IMR-90 (cell line): ENCODE results near the gene DNAH8. TPM values are rescaled to one million over a fixed set of nuclear protein-coding genes. Genes with fewer than 3 reads are reported as not detected.

Experiments used
- ATAC-seq: fragments of 200-7000 bp; cut with Tn5 transposase; 2 replicates; pipeline ENCODE4 v1.9.1; 2020; ENCODE audit warnings: low read depth, mild to moderate bottlenecking, moderate library complexity
- BruUV-seq: library from RNA; stranded (reverse); fragments of 400-500 nt; replicated peaks from 2 replicates; lab custom pipeline; 2021; lab: Mats Ljungman, UMichigan
- CTCF ChIA-PET: fragments of 300-600 bp; formaldehyde crosslinking; extraction: SDS; loops from one replicate; lab custom pipeline; 2021; ENCODE audit warnings: antibody characterized with exemption; lab: Yijun Ruan, JAX
- POLR2A ChIA-PET: fragments of 300-600 bp; sonication (Branson Sonifier 250); formaldehyde crosslinking; loops from one replicate; lab custom pipeline; 2022; ENCODE audit warnings: antibody characterized with exemption; ENCODE audit not compliant: unreplicated experiment; lab: Charles Lee
- DNase-seq: peaks from one replicate; pipeline ENCODE4 v3.0.0; 2013
- H2AFZ ChIP-seq: replicated peaks from 2 replicates; pipeline ENCODE3; 2013; ENCODE audit warnings: low read length, mild to moderate bottlenecking; ENCODE audit not compliant: poor library complexity
- H2AK5ac ChIP-seq: 2 replicates; pipeline ENCODE4 v1.6.1; 2013; ENCODE audit warnings: low read depth, low read length, inconsistent platforms
- H2AK9ac ChIP-seq: replicated peaks from 2 replicates; pipeline ENCODE3; 2013; ENCODE audit warnings: mild to moderate bottlenecking, low read depth, low read length, moderate library complexity; ENCODE audit not compliant: poor library complexity
- H2BK120ac ChIP-seq: 2 replicates; pipeline ENCODE4 v1.6.1; 2013; ENCODE audit warnings: low read depth, low read length, inconsistent platforms
- H2BK15ac ChIP-seq: 3 replicates; pipeline ENCODE4 v1.6.1; 2013; ENCODE audit warnings: low read depth, low read length, inconsistent platforms
- H2BK20ac ChIP-seq: 2 replicates; pipeline ENCODE4 v1.6.1; 2013; ENCODE audit warnings: low read depth, mild to moderate bottlenecking, inconsistent platforms, low read length, moderate library complexity
- H2BK5ac ChIP-seq: 2 replicates; pipeline ENCODE4 v1.6.1; 2013; ENCODE audit warnings: mild to moderate bottlenecking, low read depth, low read length, inconsistent platforms; ENCODE audit not compliant: poor library complexity, severe bottlenecking
- H3K14ac ChIP-seq: replicated peaks from 2 replicates; pipeline ENCODE4 v1.6.1; 2013; ENCODE audit warnings: low read depth, low read length, inconsistent platforms
- H3K18ac ChIP-seq: 2 replicates; pipeline ENCODE4 v1.6.1; 2013; ENCODE audit warnings: low read depth, low read length, control low read depth
- H3K23ac ChIP-seq: 2 replicates; pipeline ENCODE4 v1.6.1; 2013; ENCODE audit warnings: low read depth, low read length, inconsistent platforms
- H3K27ac ChIP-seq: 2 replicates; pipeline ENCODE4 v1.5.1; 2013; ENCODE audit warnings: mild to moderate bottlenecking, control low read depth, low read length; ENCODE audit not compliant: insufficient read depth
- H3K27me3 ChIP-seq: 2 replicates; pipeline ENCODE4 v1.6.1; 2013; ENCODE audit warnings: low read length; ENCODE audit not compliant: control insufficient read depth, insufficient read depth
- H3K36me3 ChIP-seq: 2 replicates; pipeline ENCODE4 v1.6.1; 2013; ENCODE audit warnings: low read length, mixed read lengths; ENCODE audit not compliant: control insufficient read depth, insufficient read depth
- H3K4ac ChIP-seq: 2 replicates; pipeline ENCODE4 v1.6.1; 2013; ENCODE audit warnings: low read depth, low read length, inconsistent platforms
- H3K4me1 ChIP-seq: 2 replicates; pipeline ENCODE4 v1.6.1; 2013; ENCODE audit warnings: low read length, mixed read lengths; ENCODE audit not compliant: control insufficient read depth, insufficient read depth
- H3K4me2 ChIP-seq: 2 replicates; pipeline ENCODE4 v1.6.1; 2013; ENCODE audit warnings: low read depth, mild to moderate bottlenecking, control low read depth, low read length, moderate library complexity
- H3K4me3 ChIP-seq: 2 replicates; pipeline ENCODE4 v1.5.1; 2013; ENCODE audit warnings: low read depth, mild to moderate bottlenecking, control low read depth, low read length, moderate library complexity; ENCODE audit not compliant: insufficient read depth
- H3K56ac ChIP-seq: 2 replicates; pipeline ENCODE4 v1.6.1; 2013; ENCODE audit warnings: low read length, inconsistent platforms; ENCODE audit not compliant: insufficient read depth; ENCODE audit errors: extremely low read depth
- H3K79me1 ChIP-seq, 2 experiments: 2 replicates each; pipeline ENCODE4 v1.6.1; 2013; ENCODE audit warnings: low read length in 2 of 2, inconsistent platforms in 1 of 2, low read depth in 1 of 2
- H3K9ac ChIP-seq: 2 replicates; pipeline ENCODE4 v1.6.1; 2013; ENCODE audit warnings: low read depth, low read length, control low read depth
- H3K9me1 ChIP-seq: 2 replicates; pipeline ENCODE4 v1.6.1; 2013; ENCODE audit warnings: low read length, inconsistent platforms; ENCODE audit not compliant: insufficient read depth
- H3K9me3 ChIP-seq: 2 replicates; pipeline ENCODE4 v1.6.1; 2013; ENCODE audit warnings: low read length; ENCODE audit not compliant: control insufficient read depth, insufficient read depth
- H4K20me1 ChIP-seq: 2 replicates; pipeline ENCODE4 v1.6.1; 2013; ENCODE audit warnings: low read length, inconsistent platforms; ENCODE audit not compliant: insufficient read depth
- H4K5ac ChIP-seq: 2 replicates; pipeline ENCODE4 v1.6.1; 2013; ENCODE audit warnings: mild to moderate bottlenecking, low read depth, low read length, control low read depth
- H4K8ac ChIP-seq, 2 experiments: 2 replicates each; pipeline ENCODE4 v1.6.1; 2013; ENCODE audit warnings: low read depth in 2 of 2, low read length in 2 of 2, control low read depth in 1 of 2, inconsistent platforms in 1 of 2
- H4K91ac ChIP-seq: 2 replicates; pipeline ENCODE4 v1.6.1; 2013; ENCODE audit warnings: low read depth, low read length, inconsistent platforms; ENCODE audit not compliant: insufficient read depth
- BHLHE40 ChIP-seq: fragments of 150-350 bp; IDR thresholded peaks from 2 replicates; pipeline ENCODE4 v1.6.1; 2016; ENCODE audit warnings: mild to moderate bottlenecking, low read depth, low read length
- CEBPB ChIP-seq: IDR thresholded peaks from 2 replicates; pipeline ENCODE4 v1.6.1; 2012; ENCODE audit warnings: low read depth, low read length, improper control_type of control experiment
- CHD1 ChIP-seq: IDR thresholded peaks from 2 replicates; pipeline ENCODE4 v1.6.1; 2012; ENCODE audit warnings: low read depth, low read length, improper control_type of control experiment
- CTCF ChIP-seq: conservative IDR thresholded peaks from 2 replicates; pipeline ENCODE4 v1.5.1; 2012; ENCODE audit warnings: mild to moderate bottlenecking, low read depth, low read length, improper control_type of control experiment
- ELK1 ChIP-seq: fragments of 150-350 bp; IDR thresholded peaks from 2 replicates; pipeline ENCODE4 v1.6.1; 2016; ENCODE audit warnings: low read depth, mild to moderate bottlenecking, low read length, moderate library complexity, borderline replicate concordance
- FOS ChIP-seq: fragments of 150-350 bp; IDR thresholded peaks from 2 replicates; pipeline ENCODE4 v1.6.1; 2016; ENCODE audit warnings: low read depth, low read length
- MAFK ChIP-seq: IDR thresholded peaks from 2 replicates; pipeline ENCODE4 v1.6.1; 2012; ENCODE audit warnings: low read depth, low read length, improper control_type of control experiment
- MAZ ChIP-seq: IDR thresholded peaks from 2 replicates; pipeline ENCODE4 v1.6.1; 2012; ENCODE audit warnings: low read depth, mild to moderate bottlenecking, low read length, improper control_type of control experiment, moderate library complexity, borderline replicate concordance
- MXI1 ChIP-seq: IDR thresholded peaks from 2 replicates; pipeline ENCODE4 v1.6.1; 2012; ENCODE audit warnings: low read depth, mild to moderate bottlenecking, low read length, moderate library complexity, borderline replicate concordance
- NFE2L2 ChIP-seq: fragments of 150-350 bp; IDR thresholded peaks from 2 replicates; pipeline ENCODE4 v1.6.1; 2016; ENCODE audit warnings: low read depth, mild to moderate bottlenecking, low read length
- RAD21 ChIP-seq: IDR thresholded peaks from 2 replicates; pipeline ENCODE4 v1.6.1; 2012; ENCODE audit warnings: low read length, improper control_type of control experiment
- RCOR1 ChIP-seq: IDR thresholded peaks from 2 replicates; pipeline ENCODE4 v1.6.1; 2012; ENCODE audit warnings: mild to moderate bottlenecking, low read length, improper control_type of control experiment; ENCODE audit not compliant: insufficient replicate concordance
- RFX5 ChIP-seq: IDR thresholded peaks from 2 replicates; pipeline ENCODE4 v1.8.0; 2012; ENCODE audit warnings: low read depth, mild to moderate bottlenecking, low read length, moderate library complexity
- SMC3 ChIP-seq: fragments of 150-350 bp; IDR thresholded peaks from 2 replicates; pipeline ENCODE4 v1.6.1; 2016; ENCODE audit warnings: low read depth, mild to moderate bottlenecking, antibody characterized with exemption, low read length, moderate library complexity
- USF2 ChIP-seq: fragments of 150-350 bp; IDR thresholded peaks from 2 replicates; pipeline ENCODE4 v1.6.1; 2017; ENCODE audit warnings: mild to moderate bottlenecking, antibody characterized with exemption, low read length, low read depth
- WGBS, 2 experiments: methylation state at CpG; one replicate each; pipeline versions ENCODE4 v1.1.5 to v1.1.7; 2013; ENCODE audit warnings: missing lambda C conversion rate in 2 of 2; ENCODE audit not compliant: insufficient read length in 1 of 2; ENCODE audit errors: extremely low coverage in 2 of 2; 5-methylcytosine and 5-hydroxymethylcytosine counted together
- dilution Hi-C: fragments of 300-500 bp; cut with HindIII; formaldehyde crosslinking; loops from one replicate; pipeline ENCODE4 v1.14.3; 2018; ENCODE audit warnings: low sequenced_read_pairs; ENCODE audit not compliant: unreplicated experiment
- in situ Hi-C: fragments of 300-500 bp; cut with MboI; formaldehyde crosslinking; loops from 3 replicates; pipeline ENCODE4 v1.14.3; 2019; ENCODE audit warnings: low sequenced_read_pairs, inconsistent platforms, mixed read lengths
- intact Hi-C: fragments of 100-400 bp; cut with micrococcal nuclease; formaldehyde crosslinking; loops from 2 replicates; pipeline ENCODE4 v1.10.0; 2022
- polyA plus RNA-seq, 3 experiments: library from polyadenylated mRNA; depleted of rRNA; stranded (reverse); fragments of >200 nt; gene quantifications; 2 replicates each; pipeline ENCODE4 v1.2.3, GENCODE V29; 2012; ENCODE audit warnings: low replicate concordance in 1 of 3
- total RNA-seq: library from RNA; depleted of rRNA; stranded (reverse); fragments of >200 nt; gene quantifications from 2 replicates; pipeline ENCODE4 v1.2.3, GENCODE V29; 2012

DNAH8 gene
- total and polyA plus RNA-seq, 2 of the 4 experiments (the other 2 are of a cell fraction) = not detected

DNA sequence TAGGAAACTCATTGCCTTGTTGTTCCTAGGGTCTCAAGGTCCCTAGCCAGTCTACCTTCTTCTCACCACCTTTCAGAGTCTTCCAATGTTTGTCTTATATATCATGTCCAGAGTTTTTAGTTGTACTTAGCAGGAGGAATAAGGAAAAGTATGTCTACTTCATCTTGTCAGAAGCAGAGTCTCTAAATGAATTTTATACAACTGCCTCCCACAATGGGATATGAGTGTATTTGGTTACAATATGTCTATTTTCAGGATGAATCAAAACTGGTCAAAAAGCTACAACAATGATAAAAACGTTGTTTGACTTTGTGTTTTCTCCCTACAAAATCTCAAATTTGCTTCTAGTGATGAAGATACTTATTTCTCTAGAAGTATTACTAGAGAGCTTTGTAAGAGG lies 19.2 kb upstream of the DNAH8 start:
- POLR2A ChIA-PET = no interaction called here

More for the DNA sequence above, 19.2 kb upstream of the DNAH8 start:
- no peak overlapping the region for H3K4ac ChIP-seq
- CTCF ChIA-PET = no interaction called here
- intact Hi-C loops (no loop called here), in situ Hi-C loops (no loop called here), dilution Hi-C loops (no loop called here)
- no peak overlapping the region for H3K23ac ChIP-seq
- no peak overlapping the region for H2BK120ac ChIP-seq
- no TSS peak for BruUV-seq
- no peak overlapping the region for H2BK20ac ChIP-seq
- H2BK5ac ChIP-seq = no peak overlapping the region
- H3K79me1 ChIP-seq = peaks cover 6 to 26% of the 10 kb centered on the region in 2 experiments; a peak in 3 of 4 replicates
- no peaks in the 10 kb centered on the region for H3K9me1 ChIP-seq
- H3K9ac ChIP-seq = no peak overlapping the region
- H2BK15ac ChIP-seq = no peak overlapping the region
- peaks cover 5% of the 10 kb centered on the region; the same call in 1 of the 2 replicates for H3K9me3 ChIP-seq
- no peaks in the 10 kb centered on the region for H3K27me3 ChIP-seq
- no peak overlapping the region for H3K27ac ChIP-seq
- no peaks in the 10 kb centered on the region for H3K4me1 ChIP-seq
- WGBS, 2 experiments = no CpG with 5 or more reads among the region's 1 CpG
- H4K8ac ChIP-seq = no peak overlapping the region
- H4K20me1 ChIP-seq = peaks cover 8% of the 10 kb centered on the region; the same call in 1 of the 2 replicates
- H3K4me2 ChIP-seq = no peak overlapping the region
- ATAC-seq = no peak
- no peak overlapping the region for H3K14ac ChIP-seq
- no peak for DNase-seq
- H3K18ac ChIP-seq = no peak overlapping the region
- H4K5ac ChIP-seq = no peak overlapping the region
- no peak overlapping the region for H2AK9ac ChIP-seq
- H3K56ac ChIP-seq = no peak overlapping the region
- H4K91ac ChIP-seq = no peak overlapping the region
- no peak overlapping the region for H2AK5ac ChIP-seq
- no peak overlapping the region for H3K4me3 ChIP-seq
- H3K36me3 ChIP-seq = 0 out of 2 replicates have a peak, but pooled peaks cover 3% of the 10 kb centered on the region
- TF ChIP-seq USF2 (no peak), SMC3 (no peak), CEBPB (no peak), ELK1 (no peak), MXI1 (no peak), RAD21 (no peak), RFX5 (no peak), BHLHE40 (no peak), MAZ (no peak), CTCF (no peak), NFE2L2 (no peak), FOS (no peak), MAFK (no peak), CHD1 (no peak), RCOR1 (no peak)
- no peak overlapping the region for H2AFZ ChIP-seq
